Neuronal stem cell (in vitro differentiated cells): Measurements from ENCODE around the gene CARD11.

ENCODE experiments used
- DNase-seq: peaks from one replicate; pipeline ENCODE4 v3.0.0-alpha.2; 2013; ENCODE audit warnings: low spot score
- H2AFZ ChIP-seq: one replicate; pipeline ENCODE4 v1.6.1; 2013; ENCODE audit warnings: mild to moderate bottlenecking, low read length, inconsistent platforms
- H2AK5ac ChIP-seq: 2 replicates; pipeline ENCODE4 v1.6.1; 2013; ENCODE audit warnings: low read depth, mild to moderate bottlenecking, inconsistent platforms, low read length, moderate library complexity, mixed read lengths
- H2BK120ac ChIP-seq: 2 replicates; pipeline ENCODE4 v1.6.1; 2013; ENCODE audit warnings: low read depth, mild to moderate bottlenecking, inconsistent platforms, low read length, moderate library complexity, mixed read lengths
- H2BK12ac ChIP-seq: one replicate; pipeline ENCODE4 v1.6.1; 2013; ENCODE audit warnings: low read length, inconsistent platforms
- H2BK15ac ChIP-seq: 2 replicates; pipeline ENCODE4 v1.6.1; 2013; ENCODE audit warnings: mild to moderate bottlenecking, low read length, inconsistent platforms, mixed read lengths
- H2BK5ac ChIP-seq: one replicate; pipeline ENCODE4 v1.6.1; 2013; ENCODE audit warnings: inconsistent platforms, mild to moderate bottlenecking, low read length, moderate library complexity
- H3K14ac ChIP-seq: one replicate; pipeline ENCODE4 v1.6.1; 2013; ENCODE audit warnings: low read length, inconsistent platforms
- H3K18ac ChIP-seq: 2 replicates; pipeline ENCODE4 v1.6.1; 2013; ENCODE audit warnings: low read length, inconsistent platforms
- H3K23ac ChIP-seq: 2 replicates; pipeline ENCODE4 v1.6.1; 2013; ENCODE audit warnings: low read depth, mild to moderate bottlenecking, mixed read lengths, low read length, inconsistent platforms; ENCODE audit not compliant: poor library complexity
- H3K27ac ChIP-seq: replicated peaks from 3 replicates; pipeline ENCODE4 v1.5.1; 2013; ENCODE audit warnings: low read length, inconsistent platforms
- H3K27me3 ChIP-seq, 3 experiments: 2 replicates each; pipeline ENCODE4 v1.6.1; 2013; ENCODE audit warnings: low read length in 3 of 3, mild to moderate bottlenecking in 2 of 3, inconsistent platforms in 1 of 3, low read depth in 1 of 3, mixed read lengths in 1 of 3, moderate library complexity in 1 of 3; ENCODE audit not compliant: control insufficient read depth in 3 of 3, insufficient read depth in 3 of 3
- H3K36me3 ChIP-seq, 2 donors: replicated peaks in 1 of 2; 2 replicates each; pipeline ENCODE4 v1.6.1; 2013; ENCODE audit warnings: low read length in 2 of 2; ENCODE audit not compliant: control insufficient read depth in 2 of 2, insufficient read depth in 2 of 2
- H3K4ac ChIP-seq: 2 replicates; pipeline ENCODE4 v1.6.1; 2013; ENCODE audit warnings: inconsistent platforms, mild to moderate bottlenecking, low read length, moderate library complexity
- H3K4me1 ChIP-seq, 2 donors: 1 replicate in 1 of 2; 2 replicates in 1 of 2; pipeline ENCODE4 v1.6.1; 2013; ENCODE audit warnings: low read length in 2 of 2, low read depth in 1 of 2; ENCODE audit not compliant: control insufficient read depth in 2 of 2, insufficient read depth in 1 of 2
- H3K4me2 ChIP-seq: one replicate; pipeline ENCODE4 v1.6.1; 2013; ENCODE audit warnings: mild to moderate bottlenecking, low read length, inconsistent platforms; ENCODE audit not compliant: insufficient read depth, poor library complexity, severe bottlenecking
- H3K4me3 ChIP-seq, 2 donors: 2 replicates each; pipeline ENCODE4 v1.5.1; 2013; ENCODE audit warnings: low read length in 2 of 2, mild to moderate bottlenecking in 2 of 2, inconsistent platforms in 1 of 2, moderate library complexity in 1 of 2
- H3K79me1 ChIP-seq: one replicate; pipeline ENCODE4 v1.6.1; 2013; ENCODE audit warnings: low read depth, mild to moderate bottlenecking, inconsistent platforms, low read length, moderate library complexity
- H3K9ac ChIP-seq: one replicate; pipeline ENCODE4 v1.6.1; 2013; ENCODE audit warnings: mild to moderate bottlenecking, low read depth, low read length, inconsistent platforms; ENCODE audit not compliant: poor library complexity
- H3K9me3 ChIP-seq, 2 donors: replicated peaks in 1 of 2; 2 replicates each; pipeline versions ENCODE3 to v1.6.1; 2013; ENCODE audit warnings: low read length in 2 of 2, mild to moderate bottlenecking in 2 of 2, inconsistent platforms in 1 of 2, low read depth in 1 of 2, mixed read lengths in 1 of 2, moderate library complexity in 1 of 2; ENCODE audit not compliant: control insufficient read depth in 2 of 2, insufficient read depth in 1 of 2
- H4K8ac ChIP-seq: one replicate; pipeline ENCODE4 v1.6.1; 2013; ENCODE audit warnings: low read depth, mild to moderate bottlenecking, inconsistent platforms, low read length, moderate library complexity
- H4K91ac ChIP-seq: one replicate; pipeline ENCODE4 v1.6.1; 2013; ENCODE audit warnings: low read length, low read depth, mild to moderate bottlenecking, inconsistent platforms; ENCODE audit not compliant: poor library complexity
- WGBS, 2 donors: extraction: QIAGEN DNeasy Blood & Tissue Kit; methylation state at CpG; one replicate each; pipeline ENCODE4 v1.1.7; 2013; ENCODE audit warnings: missing lambda C conversion rate in 2 of 2, mixed read lengths in 1 of 2; ENCODE audit not compliant: insufficient read length in 2 of 2, insufficient replicate concordance in 1 of 2; ENCODE audit errors: extremely low coverage in 2 of 2; 5-methylcytosine and 5-hydroxymethylcytosine counted together

CARD11 gene

DNA sequence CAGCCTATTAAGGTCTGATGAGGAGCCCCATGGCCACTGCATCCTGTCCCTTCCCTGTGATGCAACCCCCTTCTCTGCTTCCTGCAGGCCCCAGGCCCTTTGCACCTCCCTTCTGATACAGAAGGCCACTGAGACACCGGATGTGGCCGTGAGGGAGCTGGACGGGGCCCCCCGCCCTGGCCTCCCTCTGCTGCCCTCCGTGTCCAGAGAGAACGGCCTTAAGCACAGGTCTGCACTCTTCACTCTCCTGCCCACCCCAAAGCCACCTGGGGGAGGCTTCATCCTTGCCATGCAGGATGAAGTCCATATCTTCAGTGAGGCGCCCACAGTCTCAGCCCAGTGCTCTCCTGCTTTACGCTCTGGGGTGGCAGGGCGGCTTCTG, 112.6 kb downstream of the CARD11 start:
- H4K8ac ChIP-seq = no peak overlapping the region
- no peaks in the 10 kb centered on the region for H3K36me3 ChIP-seq
- no peak overlapping the region for H2AK5ac ChIP-seq
- peak overlapping the region; percentile 35 for H2BK5ac ChIP-seq
- DNase-seq = no peak
- H3K23ac ChIP-seq = peak overlapping the region; percentile 80
- H3K9me3 ChIP-seq = no peaks in the 10 kb centered on the region
- no peak overlapping the region for H2AFZ ChIP-seq
- peaks cover 0 to 1% of the 10 kb centered on the region in 2 donors for H3K4me1 ChIP-seq
- no peak overlapping the region for H2BK15ac ChIP-seq
- no peak overlapping the region for H3K14ac ChIP-seq
- peaks cover 0 to 22% (median 0%) of the 10 kb centered on the region in 3 experiments for H3K27me3 ChIP-seq
- H3K27ac ChIP-seq = no peak overlapping the region
- no CpG with 5 or more reads among the region's 9 CpGs for WGBS, 2 donors
- no peak overlapping the region for H3K18ac ChIP-seq
- no peak overlapping the region for H3K4me3 ChIP-seq
- no peak overlapping the region for H3K4ac ChIP-seq
- H3K4me2 ChIP-seq = no peak overlapping the region
- H4K91ac ChIP-seq = no peak overlapping the region
- H2BK120ac ChIP-seq = no peak overlapping the region
- H3K9ac ChIP-seq = no peak overlapping the region
- no peaks in the 10 kb centered on the region for H3K79me1 ChIP-seq
- H2BK12ac ChIP-seq = no peak overlapping the region

GRCh38 chr7:2930310-2931033, 113.2 kb downstream of the CARD11 start:
- H2AK5ac ChIP-seq = peak overlapping the region; percentile 78
- H3K36me3 ChIP-seq = no peaks in the 10 kb centered on the region
- peak overlapping the region; percentile 35 for H2BK5ac ChIP-seq
- H3K27ac ChIP-seq = no peak overlapping the region
- DNase-seq = no peak
- H2BK12ac ChIP-seq = no peak overlapping the region
- no peak overlapping the region for H3K18ac ChIP-seq
- H4K91ac ChIP-seq = no peak overlapping the region
- peaks cover 0 to 1% of the 10 kb centered on the region in 2 donors for H3K4me1 ChIP-seq
- H3K27me3 ChIP-seq = peaks cover 0 to 27% (median 0%) of the 10 kb centered on the region in 3 experiments
- H2BK15ac ChIP-seq = no peak overlapping the region
- H3K79me1 ChIP-seq = no peaks in the 10 kb centered on the region
- no peak overlapping the region for H3K4me2 ChIP-seq
- H4K8ac ChIP-seq = no peak overlapping the region
- no peak overlapping the region for H3K4me3 ChIP-seq
- peak overlapping the region; percentile 14 for H3K14ac ChIP-seq
- no peak overlapping the region for H3K4ac ChIP-seq
- no peak overlapping the region for H2BK120ac ChIP-seq
- H3K9me3 ChIP-seq = no peaks in the 10 kb centered on the region
- H3K9ac ChIP-seq = no peak overlapping the region
- H2AFZ ChIP-seq = no peak overlapping the region
- peak overlapping the region; percentile 80 for H3K23ac ChIP-seq
- WGBS, 2 donors = no CpG with 5 or more reads among the region's 13 CpGs

DNA sequence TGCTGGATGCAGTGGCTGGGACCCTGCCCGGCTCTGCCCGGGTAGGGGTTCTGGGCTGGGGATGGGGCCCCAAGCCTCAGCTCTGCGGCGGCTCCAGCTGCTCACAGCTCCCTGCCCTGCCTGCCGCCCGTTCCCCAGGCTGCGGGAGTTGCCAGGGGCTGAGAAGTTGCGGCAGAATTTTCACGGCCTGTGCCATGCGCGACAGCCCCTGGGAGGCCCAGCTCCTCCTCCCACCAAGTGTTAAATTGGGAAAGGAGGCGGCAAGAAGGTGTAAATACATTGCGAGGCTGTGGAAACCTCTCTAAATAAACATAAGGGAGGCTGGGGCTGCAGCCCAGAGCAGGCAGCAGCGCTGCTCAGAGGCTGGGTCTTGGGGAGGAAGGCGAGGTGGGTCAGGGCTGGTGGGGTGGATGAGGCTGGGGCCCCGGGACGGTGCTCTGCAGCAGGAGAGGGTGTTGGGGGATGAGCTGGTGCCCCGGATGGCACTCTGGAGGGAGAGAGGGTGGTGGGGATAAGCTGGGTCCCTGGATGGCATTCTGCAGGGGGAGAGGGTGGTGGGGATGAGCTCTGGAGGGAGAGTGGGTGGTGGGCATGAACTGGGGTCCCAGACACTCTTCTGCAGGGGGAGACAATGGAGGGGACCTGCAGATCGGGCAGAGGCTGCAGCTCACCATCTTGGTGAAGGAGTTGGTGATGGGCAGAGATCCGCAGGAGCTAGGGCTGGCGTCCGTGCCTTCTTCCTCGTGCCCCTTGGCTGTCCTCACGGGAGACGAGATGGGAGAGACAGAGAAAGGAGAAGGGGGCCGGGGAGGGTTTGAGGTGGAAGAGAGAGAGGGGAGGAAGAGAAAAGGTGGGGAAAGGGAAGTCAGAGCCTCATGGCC, 114.1 kb downstream of the CARD11 start:
- peak overlapping the region; percentile 30 for H2BK15ac ChIP-seq
- peaks cover 0 to 1% of the 10 kb centered on the region in 2 donors for H3K4me1 ChIP-seq
- no peak overlapping the region for H3K4me2 ChIP-seq
- no CpG with 5 or more reads among the region's 26 CpGs for WGBS, 2 donors
- H2BK120ac ChIP-seq = peak overlapping the region; percentile 61
- no peak overlapping the region for H2BK5ac ChIP-seq
- no peaks in the 10 kb centered on the region for H3K9me3 ChIP-seq
- peak overlapping the region; percentile 84 for H2AK5ac ChIP-seq
- no peaks in the 10 kb centered on the region for H3K79me1 ChIP-seq
- H3K36me3 ChIP-seq = no peaks in the 10 kb centered on the region
- no peak overlapping the region for H3K9ac ChIP-seq
- H2AFZ ChIP-seq = peak overlapping the region; percentile 34
- H2BK12ac ChIP-seq = peak overlapping the region; percentile 58
- peaks cover 0 to 32% (median 0%) of the 10 kb centered on the region in 3 experiments for H3K27me3 ChIP-seq
- H4K8ac ChIP-seq = no peak overlapping the region
- no peak overlapping the region for H4K91ac ChIP-seq
- H3K14ac ChIP-seq = peak overlapping the region; percentile 71
- peak overlapping the region; percentile 83 for H3K18ac ChIP-seq
- no peak overlapping the region for H3K4ac ChIP-seq
- H3K23ac ChIP-seq = peak overlapping the region; percentile 85
- no peak overlapping the region for H3K27ac ChIP-seq
- no peak overlapping the region for H3K4me3 ChIP-seq
- no peak for DNase-seq
